Upper lobe of left lung (tissue), 6 donors: ENCODE measurements around the gene PISD. TPM values are rescaled to one million over a fixed set of nuclear protein-coding genes. Genes with fewer than 3 reads are reported as not detected.

Experiments
- ATAC-seq, 2 donors: fragments of 200-7000 bp; cut with Tn5 transposase; one replicate each; pipeline ENCODE4 v1.9.1; 2022; ENCODE audit warnings: mild to moderate bottlenecking in 2 of 2, moderate library complexity in 2 of 2; ENCODE audit not compliant: low FRiP score in 2 of 2
- DNase-seq, 2 donors: peaks; one replicate each; pipeline ENCODE4 v3.0.0-alpha.2; 2019 to 2020
- H3K27ac ChIP-seq, 4 donors: fragments of 200-600 bp; sonication (generic); one replicate each; pipeline ENCODE4 v1.5.1; 2016 to 2019
- H3K27me3 ChIP-seq, 4 donors: fragments of 200-600 bp; sonication (generic); one replicate each; pipeline ENCODE4 v1.5.1; 2017 to 2019
- H3K36me3 ChIP-seq, 4 donors: fragments of 200-600 bp; sonication (generic); one replicate each; pipeline ENCODE4 v1.5.1; 2016 to 2019
- H3K4me1 ChIP-seq, 4 donors: fragments of 200-600 bp; sonication (generic); one replicate each; pipeline ENCODE4 v1.5.1; 2018 to 2019
- H3K4me3 ChIP-seq, 4 donors: fragments of 200-600 bp; sonication (generic); one replicate each; pipeline ENCODE4 v1.5.1; 2017 to 2019; ENCODE audit warnings: mild to moderate bottlenecking in 2 of 4, moderate library complexity in 1 of 4
- H3K9me3 ChIP-seq, 4 donors: fragments of 200-600 bp; sonication (generic); one replicate each; pipeline ENCODE4 v1.5.1; 2018 to 2019
- EP300 ChIP-seq, 4 donors: sonication (generic); formaldehyde crosslinking; IDR thresholded peaks; one replicate each; pipeline ENCODE4 v1.5.1; 2017; ENCODE audit warnings: antibody characterized with exemption in 4 of 4, control low read depth in 2 of 4
- POLR2A ChIP-seq, 4 donors: fragments of 450-650 bp; IDR thresholded peaks; one replicate each; pipeline ENCODE4 v1.5.1; 2016 to 2017; ENCODE audit warnings: antibody characterized with exemption in 4 of 4, mild to moderate bottlenecking in 2 of 4
- POLR2AphosphoS5 ChIP-seq, 2 donors: sonication (generic); formaldehyde crosslinking; IDR thresholded peaks; one replicate each; pipeline ENCODE4 v1.5.1; 2017; ENCODE audit warnings: antibody characterized with exemption in 2 of 2
- WGBS, 2 donors: methylation state at CpG; one replicate each; pipeline ENCODE4 v1.1.5; 2017 to 2018; 5-methylcytosine and 5-hydroxymethylcytosine counted together
- total RNA-seq, 6 donors: library from RNA; depleted of rRNA in 4 of 6; stranded (reverse); fragments of >200 nt in 4 of 6; gene quantifications; one replicate each; pipeline versions ENCODE4 v1.1.0 to v1.2.1, GENCODE V29; 2016 to 2021
- TF ChIP-seq, protein P1 (sequence below), 6 experiments: fragments of 450-650 bp in 4 of 6; fragments of 200-600 bp in 2 of 6; sonication (generic) in 2 of 6; IDR thresholded peaks; one replicate each; pipeline ENCODE4 v1.5.1; 2016 to 2019; ENCODE audit warnings: antibody characterized with exemption in 6 of 6
- donor health status: DM: no; HTN: no; CAD: no; lungs with moderate emphysema.
- donor health status: DM: no; HTN: yes; CAD: no; lungs with severe emphysema.

PISD gene
- total RNA-seq, 6 donors from 2014 or later = 18.4 to 81.8 (median 53.9) TPM

DNA sequence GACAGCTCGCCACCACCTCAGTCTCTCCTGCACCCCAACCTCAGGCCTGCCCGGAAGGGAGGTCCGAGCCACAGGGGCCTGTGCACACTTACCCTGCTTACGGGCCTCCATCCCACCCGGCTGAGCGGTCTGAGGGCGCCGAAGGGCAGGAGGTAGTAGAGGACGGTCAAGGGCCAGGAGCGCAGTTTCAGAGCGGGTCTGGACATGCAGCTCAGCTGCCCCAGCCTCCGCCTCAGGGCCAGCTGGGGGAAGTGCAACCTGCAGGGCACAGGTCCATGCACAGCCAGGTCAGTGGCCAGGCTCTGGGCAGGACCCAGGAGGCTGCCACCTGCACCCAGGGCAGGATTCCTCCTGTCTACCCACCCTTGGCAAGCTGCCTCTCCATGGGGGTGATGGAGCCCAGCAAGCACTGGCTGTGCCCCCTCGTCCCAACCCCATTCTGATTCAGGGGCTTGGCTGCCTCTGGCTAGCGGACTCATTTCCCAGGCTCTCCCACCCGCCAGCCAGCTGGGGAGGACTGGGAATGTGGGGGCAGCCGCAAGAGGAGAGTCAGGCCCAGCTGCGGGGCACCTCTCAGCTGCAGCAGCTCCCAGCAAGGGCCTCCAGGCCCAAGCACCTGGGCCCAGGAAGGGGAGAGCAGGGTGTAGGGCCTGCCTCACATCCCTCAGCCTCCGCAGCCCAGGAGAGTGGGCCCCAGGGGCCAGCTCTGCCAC, 38.3 kb downstream of the PISD start:
- H3K4me1 ChIP-seq = peaks cover 31 to 38% (median 37%) of the 10 kb centered on the region in 4 donors
- peaks cover 9 to 60% (median 41%) of the 10 kb centered on the region in 4 donors for H3K36me3 ChIP-seq
- TF ChIP-seq, protein P1, sequence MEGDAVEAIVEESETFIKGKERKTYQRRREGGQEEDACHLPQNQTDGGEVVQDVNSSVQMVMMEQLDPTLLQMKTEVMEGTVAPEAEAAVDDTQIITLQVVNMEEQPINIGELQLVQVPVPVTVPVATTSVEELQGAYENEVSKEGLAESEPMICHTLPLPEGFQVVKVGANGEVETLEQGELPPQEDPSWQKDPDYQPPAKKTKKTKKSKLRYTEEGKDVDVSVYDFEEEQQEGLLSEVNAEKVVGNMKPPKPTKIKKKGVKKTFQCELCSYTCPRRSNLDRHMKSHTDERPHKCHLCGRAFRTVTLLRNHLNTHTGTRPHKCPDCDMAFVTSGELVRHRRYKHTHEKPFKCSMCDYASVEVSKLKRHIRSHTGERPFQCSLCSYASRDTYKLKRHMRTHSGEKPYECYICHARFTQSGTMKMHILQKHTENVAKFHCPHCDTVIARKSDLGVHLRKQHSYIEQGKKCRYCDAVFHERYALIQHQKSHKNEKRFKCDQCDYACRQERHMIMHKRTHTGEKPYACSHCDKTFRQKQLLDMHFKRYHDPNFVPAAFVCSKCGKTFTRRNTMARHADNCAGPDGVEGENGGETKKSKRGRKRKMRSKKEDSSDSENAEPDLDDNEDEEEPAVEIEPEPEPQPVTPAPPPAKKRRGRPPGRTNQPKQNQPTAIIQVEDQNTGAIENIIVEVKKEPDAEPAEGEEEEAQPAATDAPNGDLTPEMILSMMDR (IDR thresholded peaks at IDR 0.05) = no peak
- TF ChIP-seq POLR2AphosphoS5 (IDR thresholded peaks at IDR 0.05) (no peak), EP300 (IDR thresholded peaks at IDR 0.05) (no peak), POLR2A (IDR thresholded peaks at IDR 0.05) (no peak)
- WGBS, 2 donors = 97% methylated on average over 18 of the region's 18 CpGs; no CpG with 5 or more reads in 1 of the 2 donors
- H3K4me3 ChIP-seq = no peak overlapping the region
- H3K27ac ChIP-seq = no peak overlapping the region
- DNase-seq (no peak), ATAC-seq (no peak)
- H3K9me3 ChIP-seq = no peaks in the 10 kb centered on the region
- no peaks in the 10 kb centered on the region for H3K27me3 ChIP-seq

DNA sequence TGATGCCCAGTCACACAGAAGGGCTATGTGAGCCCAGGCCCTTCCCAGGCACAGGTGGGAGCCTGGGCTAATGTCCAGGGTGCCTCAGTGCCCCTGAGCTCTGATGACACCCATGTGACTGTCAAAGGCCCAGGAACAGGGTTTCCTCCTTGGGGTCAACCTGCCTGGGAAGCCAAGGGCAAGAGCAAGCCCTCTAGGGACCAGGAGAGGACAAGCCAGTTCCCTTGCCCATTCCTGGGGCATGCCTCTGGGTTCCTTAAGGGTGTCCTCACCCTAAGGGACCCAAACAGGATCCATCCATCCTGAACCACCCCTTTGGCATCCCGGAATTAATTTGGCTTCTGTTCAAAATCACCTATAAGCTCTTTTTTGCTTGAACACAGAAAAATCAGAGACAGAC, 39.0 kb downstream of the PISD start:
- Histone ChIP-seq H3K4me3 (no peak overlapping the region), H3K4me1 (peaks cover 27 to 31% (median 31%) of the 10 kb centered on the region in 4 donors), H3K27me3 (no peaks in the 10 kb centered on the region), H3K36me3 (peaks cover 9 to 68% (median 48%) of the 10 kb centered on the region in 4 donors), H3K27ac (peak overlapping the region in 1 of 4 donors; percentile 27), H3K9me3 (no peaks in the 10 kb centered on the region)
- no peak for TF ChIP-seq EP300 (IDR thresholded peaks at IDR 0.05)
- TF ChIP-seq, protein P1 (IDR thresholded peaks at IDR 0.05) = no peak
- TF ChIP-seq POLR2A (IDR thresholded peaks at IDR 0.05) = no peak
- TF ChIP-seq POLR2AphosphoS5 (IDR thresholded peaks at IDR 0.05) = no peak
- DNase-seq = no peak
- WGBS, 2 donors = 75 to 88% methylated on average over 1 of the region's 1 CpG
- ATAC-seq = no peak

DNA sequence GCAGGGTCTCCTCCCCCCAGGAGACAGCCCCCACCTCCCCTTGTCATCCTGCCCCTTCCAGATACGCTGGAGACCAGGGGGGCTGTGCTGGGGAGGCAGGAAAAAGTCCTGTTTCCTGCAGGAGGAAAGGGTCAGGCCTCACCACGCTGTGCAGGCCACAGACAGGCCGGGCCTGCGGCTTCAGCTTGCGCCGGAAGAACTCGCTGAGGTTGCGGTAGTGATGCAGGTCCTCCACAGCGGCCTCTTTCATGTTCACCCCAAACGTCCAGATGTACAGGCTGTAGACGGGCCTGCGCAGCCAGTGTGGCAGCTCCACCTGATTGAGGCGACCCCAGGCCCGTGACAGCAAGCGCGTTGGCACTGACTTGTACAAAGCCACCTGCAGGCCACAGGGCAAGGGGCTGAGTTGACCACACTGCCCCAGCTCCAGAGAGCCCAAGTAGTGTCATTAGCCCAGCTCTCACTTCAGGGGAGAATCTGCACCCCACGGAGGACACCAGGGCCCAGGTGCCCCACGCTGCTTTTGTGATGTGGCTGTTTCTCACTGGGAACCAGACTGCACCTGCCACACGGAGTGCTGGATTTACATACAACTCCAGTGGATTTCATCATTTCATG, 40.4 kb downstream of the PISD start:
- TF ChIP-seq POLR2A (IDR thresholded peaks at IDR 0.05) (no peak), EP300 (IDR thresholded peaks at IDR 0.05) (no peak), POLR2AphosphoS5 (IDR thresholded peaks at IDR 0.05) (no peak)
- TF ChIP-seq, protein P1 (IDR thresholded peaks at IDR 0.05) = no peak
- WGBS, 2 donors = 80 to 88% methylated on average over 1 to 19 of the region's 19 CpGs
- H3K4me1 ChIP-seq = peaks cover 16 to 22% (median 18%) of the 10 kb centered on the region in 4 donors
- no peak overlapping the region for H3K27ac ChIP-seq
- H3K4me3 ChIP-seq = no peak overlapping the region
- no peaks in the 10 kb centered on the region for H3K27me3 ChIP-seq
- no peaks in the 10 kb centered on the region for H3K9me3 ChIP-seq
- DNase-seq = no peak
- ATAC-seq = no peak
- peaks cover 9 to 82% (median 61%) of the 10 kb centered on the region in 4 donors for H3K36me3 ChIP-seq

DNA sequence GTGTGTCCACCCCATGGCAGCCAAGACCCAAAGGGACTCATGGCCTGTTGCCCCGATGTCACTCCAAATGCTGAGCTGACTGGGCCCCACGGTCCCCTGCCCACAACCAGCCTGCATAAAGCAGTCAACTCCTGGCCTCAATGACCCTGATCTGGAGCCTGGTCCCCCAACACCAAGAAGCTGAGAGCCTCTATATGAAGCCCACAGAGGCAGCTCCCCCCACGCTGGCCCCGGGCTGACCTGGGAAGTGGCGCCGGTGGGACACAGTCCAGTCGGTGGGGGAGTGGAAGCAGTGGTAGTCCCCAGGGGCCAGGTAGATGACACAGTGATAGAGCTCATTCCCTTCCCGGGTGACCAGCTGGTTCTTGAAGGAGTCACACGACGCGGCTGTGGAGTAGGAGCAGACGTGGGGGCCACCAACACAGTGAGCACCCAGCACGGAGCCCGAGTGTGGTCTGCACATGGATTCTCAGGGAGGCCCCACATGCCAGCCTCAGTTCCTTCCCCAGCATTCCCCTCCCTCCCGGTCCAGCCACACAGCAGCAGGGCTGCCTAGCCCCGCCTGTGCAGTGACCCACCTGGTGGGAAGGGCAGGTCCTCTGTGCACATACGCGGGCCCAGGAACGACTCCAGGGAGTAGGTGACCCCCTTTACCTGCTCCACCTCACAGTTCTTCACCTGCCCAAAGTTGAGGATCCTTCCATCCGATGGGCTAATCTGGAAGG, 41.1 kb downstream of the PISD start:
- H3K4me1 ChIP-seq = peaks cover 16 to 21% (median 18%) of the 10 kb centered on the region in 4 donors
- no peaks in the 10 kb centered on the region for H3K27me3 ChIP-seq
- ATAC-seq (no peak), DNase-seq (no peak)
- no peak overlapping the region for H3K4me3 ChIP-seq
- no peaks in the 10 kb centered on the region for H3K9me3 ChIP-seq
- peaks cover 9 to 82% (median 63%) of the 10 kb centered on the region in 4 donors for H3K36me3 ChIP-seq
- TF ChIP-seq POLR2A (IDR thresholded peaks at IDR 0.05) (no peak), POLR2AphosphoS5 (IDR thresholded peaks at IDR 0.05) (no peak), EP300 (IDR thresholded peaks at IDR 0.05) (no peak)
- TF ChIP-seq, protein P1 (IDR thresholded peaks at IDR 0.05) = no peak
- H3K27ac ChIP-seq = no peak overlapping the region
- WGBS, 2 donors = 80 to 83% methylated on average over 12 to 16 of the region's 20 CpGs
